ENCODE results near the gene FUT8.

Gene FUT8

DNA sequence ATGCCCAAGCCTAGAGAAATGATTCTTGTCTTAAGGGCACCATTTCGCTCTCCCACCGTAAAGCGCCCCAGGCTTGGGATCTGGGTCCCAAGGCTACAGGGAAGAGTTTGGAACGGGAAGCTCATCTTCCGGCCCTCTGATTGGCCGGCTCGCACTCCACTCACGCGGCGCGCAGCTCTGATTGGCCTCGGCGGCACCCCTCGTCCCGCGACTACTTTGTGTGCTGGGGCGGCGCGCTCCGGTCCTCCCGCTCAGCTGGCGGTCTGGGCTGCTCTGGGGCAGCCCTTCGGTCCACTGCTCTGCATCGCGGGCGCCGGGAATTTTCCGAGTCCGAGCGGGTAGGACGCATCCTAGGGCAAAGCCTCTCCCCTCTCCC lies 886 bp upstream of the FUT8 start:
- Histone ChIP-seq H3K27ac (peak overlapping the region; percentile 63), H2AFZ (ENCODE audit: low read depth) (peak overlapping the region; percentile 62), H3K9ac (peak overlapping the region; percentile 81), H3K36me3 (ENCODE audit: insufficient read depth) (no peaks in the 10 kb centered on the region), H3K79me2 (ENCODE audit: insufficient read depth, low read depth) (peaks cover 23% of the 10 kb centered on the region; the same call in 1 of the 2 replicates), H4K20me1 (ENCODE audit: insufficient read depth) (no peaks in the 10 kb centered on the region), H3K4me1 (ENCODE audit: low read depth, poor library complexity, severe bottlenecking) (peaks cover 27% of the 10 kb centered on the region), H3K27me3 (ENCODE audit: insufficient read depth, low read depth) (no peaks in the 10 kb centered on the region), H3K4me3 (IDR thresholded peaks at IDR 0.05; ENCODE audit: insufficient read depth, low read depth, low read length) (no peak overlapping the region), H3K4me2 (peak overlapping the region; percentile 60)
- no peak for TF ChIP-seq CTCF (conservative IDR thresholded peaks at IDR 0.05; ENCODE audit: low read depth, low read length)

DNA sequence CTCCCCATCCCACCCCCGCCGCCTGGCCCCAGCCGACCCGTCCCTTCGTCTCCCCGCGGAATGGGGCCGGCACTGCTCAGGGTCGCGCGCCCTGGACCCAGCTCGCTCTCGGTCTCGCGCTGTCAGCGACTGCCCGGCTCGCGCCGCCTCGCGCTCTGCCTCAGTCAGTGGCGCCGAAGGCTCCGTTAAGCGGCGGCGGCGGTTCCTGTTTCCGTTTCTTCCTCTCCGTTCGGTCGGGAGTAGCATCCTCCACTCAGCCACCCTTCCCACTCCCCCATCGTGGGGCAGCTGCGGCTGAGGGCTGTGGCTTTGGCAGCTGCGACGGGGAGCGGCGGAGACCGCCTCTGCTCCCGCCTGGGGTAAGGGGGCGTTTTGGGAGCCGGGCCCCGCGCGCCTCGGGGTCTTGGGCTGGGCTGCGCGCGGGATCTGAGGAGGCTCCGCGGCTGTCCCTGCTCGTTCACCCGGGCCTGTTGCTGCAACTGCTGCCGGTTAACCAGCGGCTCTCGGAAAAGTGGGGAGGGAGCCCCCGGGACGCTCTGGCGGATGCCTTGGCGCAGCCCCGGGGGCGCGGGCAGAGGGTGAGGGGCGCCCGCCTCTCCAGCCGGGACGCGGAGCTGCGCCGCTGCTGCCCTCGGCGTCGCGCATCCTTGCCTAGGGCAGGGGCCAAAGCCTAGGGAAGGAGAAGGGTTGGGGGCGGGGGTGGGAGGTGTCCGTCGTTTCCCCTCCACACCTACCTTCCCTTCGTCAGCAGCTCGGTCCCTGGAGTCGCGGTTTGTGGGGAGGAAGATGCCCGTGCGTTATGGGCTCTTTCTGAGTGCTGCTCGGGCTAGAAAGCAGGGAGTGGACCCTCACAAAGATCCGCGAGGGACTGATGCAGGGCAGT lies 567 bp downstream of the FUT8 start:
- Histone ChIP-seq H3K4me3 (IDR thresholded peaks at IDR 0.05; ENCODE audit: insufficient read depth, low read depth, low read length) (no peak overlapping the region), H4K20me1 (ENCODE audit: insufficient read depth) (no peaks in the 10 kb centered on the region), H3K4me2 (peak overlapping the region; percentile 84), H3K4me1 (ENCODE audit: low read depth, poor library complexity, severe bottlenecking) (peaks cover 27% of the 10 kb centered on the region), H3K79me2 (ENCODE audit: insufficient read depth, low read depth) (peaks cover 23% of the 10 kb centered on the region; the same call in 1 of the 2 replicates), H3K27me3 (ENCODE audit: insufficient read depth, low read depth) (no peaks in the 10 kb centered on the region), H3K36me3 (ENCODE audit: insufficient read depth) (no peaks in the 10 kb centered on the region), H3K27ac (peak overlapping the region; percentile 41; the same call in 1 of the 2 replicates), H2AFZ (ENCODE audit: low read depth) (peak overlapping the region; percentile 78), H3K9ac (peak overlapping the region; percentile 55; the same call in 1 of the 2 replicates)
- no peak for TF ChIP-seq CTCF (conservative IDR thresholded peaks at IDR 0.05; ENCODE audit: low read depth, low read length)

GRCh38 chr14:65413739-65414045 lies 1.2 kb downstream of the FUT8 start:
- Histone ChIP-seq H3K4me3 (IDR thresholded peaks at IDR 0.05; ENCODE audit: insufficient read depth, low read depth, low read length) (no peak overlapping the region), H2AFZ (ENCODE audit: low read depth) (peak overlapping the region; percentile 78), H3K9ac (peak overlapping the region; percentile 55; the same call in 1 of the 2 replicates), H3K27me3 (ENCODE audit: insufficient read depth, low read depth) (no peaks in the 10 kb centered on the region), H3K36me3 (ENCODE audit: insufficient read depth) (no peaks in the 10 kb centered on the region), H3K27ac (peak overlapping the region; percentile 20; the same call in 1 of the 2 replicates), H4K20me1 (ENCODE audit: insufficient read depth) (no peaks in the 10 kb centered on the region), H3K79me2 (ENCODE audit: insufficient read depth, low read depth) (peaks cover 23% of the 10 kb centered on the region; the same call in 1 of the 2 replicates), H3K4me1 (ENCODE audit: low read depth, poor library complexity, severe bottlenecking) (peaks cover 27% of the 10 kb centered on the region), H3K4me2 (peak overlapping the region; percentile 84)
- no peak for TF ChIP-seq CTCF (conservative IDR thresholded peaks at IDR 0.05; ENCODE audit: low read depth, low read length)

- H3K4me3 ChIP-seq (IDR thresholded peaks at IDR 0.05; ENCODE audit: insufficient read depth, low read depth, low read length): no peak overlapping the region
- no peak overlapping the region; the same call in 1 of the 2 replicates for H3K9ac ChIP-seq
- H3K36me3 ChIP-seq (ENCODE audit: insufficient read depth): no peaks in the 10 kb centered on the region
- no peaks in the 10 kb centered on the region for H4K20me1 ChIP-seq (ENCODE audit: insufficient read depth)
- H3K79me2 ChIP-seq (ENCODE audit: insufficient read depth, low read depth): peaks cover 23% of the 10 kb centered on the region; the same call in 1 of the 2 replicates
- peak; percentile 60 for TF ChIP-seq CTCF (conservative IDR thresholded peaks at IDR 0.05; ENCODE audit: low read depth, low read length)
- peaks cover 27% of the 10 kb centered on the region for H3K4me1 ChIP-seq (ENCODE audit: low read depth, poor library complexity, severe bottlenecking)
- peak overlapping the region; percentile 84 for H3K4me2 ChIP-seq
- H3K27me3 ChIP-seq (ENCODE audit: insufficient read depth, low read depth): no peaks in the 10 kb centered on the region
- no peak overlapping the region for H3K27ac ChIP-seq
- no peak overlapping the region for H2AFZ ChIP-seq (ENCODE audit: low read depth)
Observed at GRCh38 chr14:65414961-65415589, 2.5 kb downstream of the FUT8 start.
